ES-I3 (cell line): Measurements from ENCODE around the gene FNIP1.

ENCODE experiments used
- H3K36me3 ChIP-seq: 2 replicates; pipeline ENCODE4 v1.6.1; 2013; ENCODE audit warnings: mild to moderate bottlenecking, low read length, control low read depth, moderate library complexity; ENCODE audit not compliant: insufficient read depth
- H3K4me1 ChIP-seq: 2 replicates; pipeline ENCODE4 v1.6.1; 2013; ENCODE audit warnings: mild to moderate bottlenecking, control low read depth, low read length; ENCODE audit not compliant: insufficient read depth
- H3K9ac ChIP-seq: 2 replicates; pipeline ENCODE4 v1.6.1; 2013; ENCODE audit warnings: low read depth, mild to moderate bottlenecking, low read length, moderate library complexity
- H3K9me3 ChIP-seq: 2 replicates; pipeline ENCODE4 v1.6.1; 2013; ENCODE audit warnings: mild to moderate bottlenecking, low read length, moderate library complexity; ENCODE audit not compliant: control insufficient read depth, insufficient read depth

The FNIP1 gene

GRCh38 chr5:131776450-131776849 lies 20.4 kb downstream of the FNIP1 start:
- H3K36me3 ChIP-seq = no peaks in the 10 kb centered on the region
- no peaks in the 10 kb centered on the region for H3K9me3 ChIP-seq
- no peaks in the 10 kb centered on the region for H3K4me1 ChIP-seq
- H3K9ac ChIP-seq = no peak overlapping the region

GRCh38 chr5:131774652-131775367 lies 22.0 kb downstream of the FNIP1 start:
- Histone ChIP-seq H3K9ac (no peak overlapping the region), H3K36me3 (no peaks in the 10 kb centered on the region), H3K9me3 (no peaks in the 10 kb centered on the region), H3K4me1 (no peaks in the 10 kb centered on the region)

- Histone ChIP-seq H3K9me3 (no peaks in the 10 kb centered on the region), H3K4me1 (no peaks in the 10 kb centered on the region), H3K36me3 (no peaks in the 10 kb centered on the region), H3K9ac (no peak overlapping the region)
Observed at GRCh38 chr5:131773805-131774204, 23.0 kb downstream of the FNIP1 start.

- no peaks in the 10 kb centered on the region for H3K4me1 ChIP-seq
Observed at GRCh38 chr5:131771692-131772091, 25.1 kb downstream of the FNIP1 start.

GRCh38 chr5:131769961-131770360 lies 26.9 kb downstream of the FNIP1 start:
- no peaks in the 10 kb centered on the region for H3K9me3 ChIP-seq
- H3K9ac ChIP-seq = no peak overlapping the region
- H3K36me3 ChIP-seq = no peaks in the 10 kb centered on the region
- H3K4me1 ChIP-seq = no peaks in the 10 kb centered on the region

More at GRCh38 chr5:131771692-131772091, 25.1 kb downstream of the FNIP1 start:
- H3K9ac ChIP-seq = no peak overlapping the region
- H3K36me3 ChIP-seq = no peaks in the 10 kb centered on the region
- no peaks in the 10 kb centered on the region for H3K9me3 ChIP-seq

GRCh38 chr5:131769336-131769735 lies 27.5 kb downstream of the FNIP1 start:
- H3K36me3 ChIP-seq = no peaks in the 10 kb centered on the region
- no peak overlapping the region for H3K9ac ChIP-seq
- no peaks in the 10 kb centered on the region for H3K4me1 ChIP-seq
- H3K9me3 ChIP-seq = no peaks in the 10 kb centered on the region

- peaks cover 5% of the 10 kb centered on the region for H3K9me3 ChIP-seq
- H3K36me3 ChIP-seq = no peaks in the 10 kb centered on the region
- no peaks in the 10 kb centered on the region for H3K4me1 ChIP-seq
- no peak overlapping the region for H3K9ac ChIP-seq
Observed at GRCh38 chr5:131767891-131768290, 28.9 kb downstream of the FNIP1 start.

- Histone ChIP-seq H3K9me3 (peaks cover 5% of the 10 kb centered on the region), H3K36me3 (no peaks in the 10 kb centered on the region), H3K9ac (no peak overlapping the region), H3K4me1 (no peaks in the 10 kb centered on the region)
Observed at GRCh38 chr5:131766689-131767088, 30.1 kb downstream of the FNIP1 start.

- Histone ChIP-seq H3K4me1 (no peaks in the 10 kb centered on the region), H3K9me3 (peaks cover 5% of the 10 kb centered on the region), H3K9ac (no peak overlapping the region), H3K36me3 (no peaks in the 10 kb centered on the region)
Observed at GRCh38 chr5:131765261-131765660, 31.6 kb downstream of the FNIP1 start.

- H3K4me1 ChIP-seq = no peaks in the 10 kb centered on the region
- no peak overlapping the region for H3K9ac ChIP-seq
- H3K9me3 ChIP-seq = peaks cover 5% of the 10 kb centered on the region
- no peaks in the 10 kb centered on the region for H3K36me3 ChIP-seq
Observed at GRCh38 chr5:131763968-131764367, 32.8 kb downstream of the FNIP1 start.

- Histone ChIP-seq H3K9me3 (peaks cover 5% of the 10 kb centered on the region), H3K9ac (no peak overlapping the region), H3K4me1 (no peaks in the 10 kb centered on the region), H3K36me3 (no peaks in the 10 kb centered on the region)
Observed at GRCh38 chr5:131760793-131761192, 36.0 kb downstream of the FNIP1 start.

- H3K4me1 ChIP-seq = no peaks in the 10 kb centered on the region
- peaks cover 5% of the 10 kb centered on the region for H3K9me3 ChIP-seq
- H3K9ac ChIP-seq = no peak overlapping the region
- H3K36me3 ChIP-seq = no peaks in the 10 kb centered on the region
Observed at GRCh38 chr5:131759704-131760103, 37.1 kb downstream of the FNIP1 start.

GRCh38 chr5:131758520-131758900 lies 38.3 kb downstream of the FNIP1 start:
- Histone ChIP-seq H3K9ac (no peak overlapping the region), H3K9me3 (no peaks in the 10 kb centered on the region), H3K4me1 (no peaks in the 10 kb centered on the region), H3K36me3 (no peaks in the 10 kb centered on the region)

GRCh38 chr5:131757830-131758519 lies 38.8 kb downstream of the FNIP1 start:
- Histone ChIP-seq H3K9ac (no peak overlapping the region), H3K36me3 (no peaks in the 10 kb centered on the region), H3K4me1 (no peaks in the 10 kb centered on the region), H3K9me3 (no peaks in the 10 kb centered on the region)

GRCh38 chr5:131756942-131757341 lies 39.9 kb downstream of the FNIP1 start:
- no peaks in the 10 kb centered on the region for H3K9me3 ChIP-seq
- no peaks in the 10 kb centered on the region for H3K36me3 ChIP-seq
- no peaks in the 10 kb centered on the region for H3K4me1 ChIP-seq
- no peak overlapping the region for H3K9ac ChIP-seq
